Erythroblast (primary cell): ENCODE measurements around the gene USP5.

Source experiments
- GATA1 ChIP-seq: IDR thresholded peaks from 2 replicates; pipeline ENCODE4 v1.6.1; 2011; ENCODE audit warnings: low read depth, mild to moderate bottlenecking, control low read depth, low read length, moderate library complexity
- POLR2A ChIP-seq: IDR thresholded peaks from 2 replicates; pipeline ENCODE4 v1.6.1; 2011; ENCODE audit warnings: mild to moderate bottlenecking, low read length

GRCh38 chr12:6837370-6838060, 14.4 kb upstream of the USP5 start:
- TF ChIP-seq POLR2A (no peak), GATA1 (no peak)
